NCI-H2171 (cell line): Measurements from ENCODE around the gene CCDC47.

ENCODE experiments used
- DNase-seq: peaks from one replicate; lab custom pipeline; 2025; lab: John Stamatoyannopoulos, UW

The CCDC47 gene

GRCh38 chr17:63698381-63698885, 75.0 kb downstream of the CCDC47 start:
- DNase-seq, result no peak

GRCh38 chr17:63697341-63698286, 75.8 kb downstream of the CCDC47 start:
- DNase-seq, result no peak

- no peak for DNase-seq
Observed at GRCh38 chr17:63696381-63696961, 76.9 kb downstream of the CCDC47 start.

GRCh38 chr17:63695889-63696288, 77.5 kb downstream of the CCDC47 start:
- DNase-seq, result no peak
